Left ventricle myocardium inferior (tissue), 1 donor: ENCODE data around the gene WDR86. TPM values are rescaled to one million over a fixed set of nuclear protein-coding genes. Genes with fewer than 3 reads are reported as not detected.

Source experiments
- DNase-seq: peaks from one replicate; pipeline ENCODE4 v3.0.0-alpha.2; 2020
- H3K27ac ChIP-seq: fragments of 200-600 bp; replicated peaks from 2 replicates; pipeline ENCODE4 v1.8.0; 2021
- H3K27me3 ChIP-seq: fragments of 200-600 bp; 2 replicates; pipeline ENCODE4 v1.8.0; 2021; ENCODE audit warnings: low read depth
- H3K36me3 ChIP-seq: fragments of 200-600 bp; 2 replicates; pipeline ENCODE4 v1.8.0; 2021
- H3K4me1 ChIP-seq: fragments of 200-600 bp; 2 replicates; pipeline ENCODE4 v1.8.0; 2021
- H3K4me3 ChIP-seq: fragments of 200-600 bp; 2 replicates; pipeline ENCODE4 v1.8.0; 2021; ENCODE audit warnings: mild to moderate bottlenecking, moderate library complexity
- H3K9me3 ChIP-seq: fragments of 200-600 bp; replicated peaks from 2 replicates; pipeline ENCODE4 v1.8.0; 2021
- intact Hi-C: fragments of 100-400 bp; cut with micrococcal nuclease; formaldehyde crosslinking; loops from one replicate; pipeline ENCODE4 v1.11.0; 2022
- total RNA-seq: library from RNA; stranded (reverse); fragmentation: NEBNext Ultra II Directional; extraction: Animal tissue kit (Norgen Biotek cat#: 25700); gene quantifications from one replicate; pipeline ENCODE4 v1.2.1, GENCODE V29; 2021
- TF ChIP-seq, protein P1 (sequence below): fragments of 200-600 bp; IDR thresholded peaks from 2 replicates; pipeline ENCODE4 v1.8.0; 2021; ENCODE audit warnings: antibody characterized with exemption, mild to moderate bottlenecking, borderline replicate concordance
- donor health status: DM: no; HTN: yes; CAD: no; lungs with severe emphysema.

Gene WDR86
- total RNA-seq, 1 donor from 2014 or later, result 0.16 TPM

DNA sequence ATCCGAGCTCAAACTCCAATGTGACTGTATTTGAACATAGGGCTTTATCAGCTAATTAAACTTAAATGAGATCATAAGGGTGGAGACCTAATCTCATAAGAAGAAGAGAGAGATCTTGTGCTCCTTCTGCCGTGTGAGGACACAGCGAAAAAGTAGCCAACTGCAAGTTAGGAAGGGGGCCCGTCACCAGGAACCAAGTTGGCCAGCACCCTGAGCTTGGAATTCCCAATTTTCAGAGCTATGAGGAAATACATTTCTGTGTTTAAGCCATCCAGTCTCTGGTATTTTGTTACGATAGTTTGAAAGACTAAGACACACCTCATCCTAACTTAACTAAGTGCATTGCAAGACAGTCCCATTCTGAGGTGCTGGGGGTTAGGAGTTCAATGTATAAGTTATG lies 14.1 kb upstream of the WDR86 start:
- intact Hi-C loops, result no loop called here
- TF ChIP-seq, protein P1, sequence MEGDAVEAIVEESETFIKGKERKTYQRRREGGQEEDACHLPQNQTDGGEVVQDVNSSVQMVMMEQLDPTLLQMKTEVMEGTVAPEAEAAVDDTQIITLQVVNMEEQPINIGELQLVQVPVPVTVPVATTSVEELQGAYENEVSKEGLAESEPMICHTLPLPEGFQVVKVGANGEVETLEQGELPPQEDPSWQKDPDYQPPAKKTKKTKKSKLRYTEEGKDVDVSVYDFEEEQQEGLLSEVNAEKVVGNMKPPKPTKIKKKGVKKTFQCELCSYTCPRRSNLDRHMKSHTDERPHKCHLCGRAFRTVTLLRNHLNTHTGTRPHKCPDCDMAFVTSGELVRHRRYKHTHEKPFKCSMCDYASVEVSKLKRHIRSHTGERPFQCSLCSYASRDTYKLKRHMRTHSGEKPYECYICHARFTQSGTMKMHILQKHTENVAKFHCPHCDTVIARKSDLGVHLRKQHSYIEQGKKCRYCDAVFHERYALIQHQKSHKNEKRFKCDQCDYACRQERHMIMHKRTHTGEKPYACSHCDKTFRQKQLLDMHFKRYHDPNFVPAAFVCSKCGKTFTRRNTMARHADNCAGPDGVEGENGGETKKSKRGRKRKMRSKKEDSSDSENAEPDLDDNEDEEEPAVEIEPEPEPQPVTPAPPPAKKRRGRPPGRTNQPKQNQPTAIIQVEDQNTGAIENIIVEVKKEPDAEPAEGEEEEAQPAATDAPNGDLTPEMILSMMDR, result no peak
- Histone ChIP-seq H3K4me3 (no peak overlapping the region), H3K27ac (no peak overlapping the region), H3K36me3 (no peaks in the 10 kb centered on the region), H3K4me1 (peaks cover 5% of the 10 kb centered on the region), H3K27me3 (peaks cover 11% of the 10 kb centered on the region), H3K9me3 (peaks cover 15% of the 10 kb centered on the region)
- DNase-seq, result no peak

DNA sequence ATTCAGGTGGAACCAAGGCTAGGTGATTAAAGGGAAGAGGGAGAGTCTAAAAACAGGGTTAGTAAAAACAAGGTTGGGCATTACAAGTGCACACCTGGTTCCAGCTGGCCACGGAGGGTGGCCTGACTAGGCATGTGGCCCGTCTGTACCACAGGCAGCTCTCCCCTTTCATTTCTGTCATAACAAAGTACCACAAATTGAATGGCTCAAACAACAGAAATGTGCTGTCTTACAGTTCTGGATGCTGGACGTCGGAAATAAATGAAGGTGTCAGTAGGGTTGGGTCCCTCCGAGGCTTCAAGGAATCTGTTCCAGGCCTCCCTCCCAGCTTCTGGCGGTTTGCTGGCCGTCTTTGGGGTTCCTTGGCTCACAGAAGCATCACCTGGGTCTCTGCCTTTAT lies 13.4 kb upstream of the WDR86 start:
- no peaks in the 10 kb centered on the region for H3K36me3 ChIP-seq
- peaks cover 11% of the 10 kb centered on the region for H3K27me3 ChIP-seq
- TF ChIP-seq, protein P1, result no peak
- intact Hi-C loops, result no loop called here
- H3K27ac ChIP-seq, result no peak overlapping the region
- H3K9me3 ChIP-seq, result peaks cover 18% of the 10 kb centered on the region
- H3K4me1 ChIP-seq, result peaks cover 5% of the 10 kb centered on the region
- H3K4me3 ChIP-seq, result no peak overlapping the region
- no peak for DNase-seq

DNA sequence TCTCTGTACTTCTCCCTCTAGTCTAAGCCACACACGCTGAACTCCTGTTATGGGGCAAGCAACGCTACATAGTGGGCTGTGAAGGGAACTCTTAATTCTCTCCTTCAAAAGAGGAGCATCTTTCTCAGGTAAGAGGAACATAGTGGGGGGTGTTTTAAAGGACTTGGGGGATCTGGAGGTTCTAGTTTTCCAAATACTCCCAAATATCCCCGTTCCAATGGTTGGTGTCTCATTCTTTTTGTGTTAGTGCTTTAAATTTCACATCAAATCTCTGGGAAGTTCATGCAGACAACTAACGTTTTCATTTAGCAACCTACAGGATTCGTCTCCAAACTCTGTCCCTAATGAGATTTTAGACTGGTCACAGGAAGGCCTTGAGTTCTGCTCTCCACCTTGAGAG lies 12.4 kb upstream of the WDR86 start:
- Histone ChIP-seq H3K36me3 (no peaks in the 10 kb centered on the region), H3K4me1 (peaks cover 5% of the 10 kb centered on the region), H3K27ac (no peak overlapping the region), H3K27me3 (peaks cover 11% of the 10 kb centered on the region), H3K4me3 (no peak overlapping the region), H3K9me3 (peaks cover 18% of the 10 kb centered on the region)
- no peak for DNase-seq
- intact Hi-C loops, result no loop called here
- TF ChIP-seq, protein P1, result no peak

DNA sequence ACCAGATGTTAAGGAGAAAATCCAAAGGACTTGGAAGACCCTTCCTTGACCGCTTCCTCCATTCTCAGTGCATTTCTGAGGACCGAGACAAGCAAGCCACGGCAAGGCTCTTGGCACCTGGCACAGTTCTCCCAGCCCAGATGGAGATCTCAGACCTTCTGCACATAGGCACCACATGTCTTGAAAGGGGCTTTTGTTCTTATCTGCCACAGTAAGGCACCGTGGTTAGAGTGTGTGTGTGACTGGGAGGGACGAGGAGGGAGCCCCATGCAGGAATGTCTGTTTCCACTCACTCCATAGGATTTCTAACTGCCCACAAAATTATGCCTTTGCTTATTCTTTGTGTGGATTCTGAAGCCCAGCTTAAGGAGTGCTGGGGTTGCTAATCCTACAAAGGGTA lies 10.3 kb upstream of the WDR86 start:
- Histone ChIP-seq H3K9me3 (peaks cover 18% of the 10 kb centered on the region), H3K27me3 (peaks cover 31% of the 10 kb centered on the region), H3K27ac (no peak overlapping the region), H3K4me3 (no peak overlapping the region), H3K4me1 (no peaks in the 10 kb centered on the region), H3K36me3 (no peaks in the 10 kb centered on the region)
- TF ChIP-seq, protein P1, result no peak
- no peak for DNase-seq
- intact Hi-C loops, result no loop called here

DNA sequence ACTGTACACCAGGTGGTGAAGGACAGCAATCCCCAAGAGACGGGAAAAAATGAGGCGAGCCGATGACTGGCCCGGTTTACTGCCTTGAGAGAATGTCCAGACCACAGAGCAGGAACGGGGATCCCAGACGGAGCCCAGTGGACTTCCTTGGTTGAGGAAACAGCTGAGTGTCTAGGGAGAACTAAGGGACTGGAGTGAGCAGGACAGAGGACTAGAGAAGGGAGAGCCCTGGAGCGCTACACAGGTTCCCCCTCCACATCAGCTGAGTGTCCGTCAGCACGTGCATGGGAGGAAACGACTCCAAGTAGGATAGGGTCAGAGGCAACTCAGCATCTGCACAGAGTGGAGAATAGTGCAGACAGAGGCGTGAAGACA lies 7.1 kb upstream of the WDR86 start:
- TF ChIP-seq, protein P1, result no peak
- H3K4me1 ChIP-seq, result no peaks in the 10 kb centered on the region
- no peaks in the 10 kb centered on the region for H3K36me3 ChIP-seq
- no peak overlapping the region for H3K4me3 ChIP-seq
- H3K27me3 ChIP-seq, result peaks cover 61% of the 10 kb centered on the region
- DNase-seq, result no peak
- intact Hi-C loops, result no loop called here
- peaks cover 18% of the 10 kb centered on the region for H3K9me3 ChIP-seq
- no peak overlapping the region for H3K27ac ChIP-seq
